Sigmoid colon (tissue), 7 donors: ENCODE results near the gene SPDYE4. TPM values are rescaled to one million over a fixed set of nuclear protein-coding genes. Genes with fewer than 3 reads are reported as not detected.

ENCODE experiments used
- DNase-seq: peaks from one replicate; pipeline ENCODE4 v3.0.0-alpha.2; 2019
- H3K27ac ChIP-seq, 4 donors: fragments of 200-600 bp; sonication (generic); one replicate each; pipeline ENCODE4 v1.5.1; 2016 to 2019; ENCODE audit warnings: mild to moderate bottlenecking in 1 of 4
- H3K27me3 ChIP-seq, 3 donors: fragments of 200-600 bp; sonication (generic); one replicate each; pipeline ENCODE4 v1.5.1; 2019; ENCODE audit warnings: mild to moderate bottlenecking in 1 of 3
- H3K36me3 ChIP-seq, 4 donors: fragments of 200-600 bp; sonication (generic); one replicate each; pipeline ENCODE4 v1.5.1; 2016 to 2019
- H3K4me1 ChIP-seq, 4 donors: fragments of 200-600 bp; sonication (generic); one replicate each; pipeline ENCODE4 v1.5.1; 2017 to 2019
- H3K4me3 ChIP-seq, 4 donors: fragments of 200-600 bp; sonication (generic); one replicate each; pipeline ENCODE4 v1.5.1; 2017 to 2019; ENCODE audit warnings: mild to moderate bottlenecking in 2 of 4, moderate library complexity in 1 of 4
- H3K9me3 ChIP-seq, 4 donors: fragments of 200-600 bp in 3 of 4; sonication (generic) in 3 of 4; one replicate each; pipeline versions ENCODE4 v1.5.1 to v1.6.1; 2013 to 2019
- CTCF ChIP-seq, 4 experiments: fragments of 450-650 bp in 3 of 4; fragments of 200-600 bp in 1 of 4; IDR thresholded peaks; one replicate each; pipeline ENCODE4 v1.5.1; 2016 to 2019; ENCODE audit warnings: antibody characterized with exemption in 4 of 4, mild to moderate bottlenecking in 3 of 4, moderate library complexity in 2 of 4
- EP300 ChIP-seq, 4 donors: sonication (generic); formaldehyde crosslinking; IDR thresholded peaks; one replicate each; pipeline ENCODE4 v1.6.1; 2017; ENCODE audit warnings: antibody characterized with exemption in 4 of 4
- POLR2A ChIP-seq, 2 donors: fragments of 450-650 bp; IDR thresholded peaks; one replicate each; pipeline ENCODE4 v1.6.1; 2016; ENCODE audit warnings: antibody characterized with exemption in 2 of 2, mild to moderate bottlenecking in 2 of 2, moderate library complexity in 2 of 2
- POLR2AphosphoS5 ChIP-seq, 4 donors: sonication (generic); formaldehyde crosslinking; IDR thresholded peaks; one replicate each; pipeline ENCODE4 v1.6.1; 2017; ENCODE audit warnings: antibody characterized with exemption in 4 of 4
- WGBS, 2 donors: extraction: QIAGEN DNeasy Blood & Tissue Kit; methylation state at CpG; one replicate each; pipeline ENCODE4 v1.1.7; 2013; 5-methylcytosine and 5-hydroxymethylcytosine counted together
- intact Hi-C: fragments of 100-400 bp; cut with DNase I; formaldehyde crosslinking; loops from one replicate; pipeline ENCODE4 v1.15.1; 2023
- polyA plus RNA-seq, 3 donors: library from polyadenylated mRNA; stranded (reverse); fragments of 200-250 nt; gene quantifications; one replicate each; pipeline ENCODE4 v1.2.3, GENCODE V29; 2013
- total RNA-seq, 4 donors: library from RNA; depleted of rRNA; stranded (reverse); fragments of >200 nt; gene quantifications; one replicate each; pipeline ENCODE4 v1.1.0, GENCODE V29; 2016
- donor health status: healthy with polysubstance abuse.
- donor health status: Bipolar disorder and iron deficiency.
- donor health status: healthy.

The SPDYE4 gene
- total and polyA plus RNA-seq, 7 donors: not detected

- WGBS, 2 donors: 66 to 67% methylated on average over 11 of the region's 11 CpGs
- Histone ChIP-seq H3K4me3 (no peak overlapping the region), H3K9me3 (no peaks in the 10 kb centered on the region), H3K27ac (peak overlapping the region in 2 of 4 donors; percentile 36 to 48), H3K4me1 (peaks cover 0 to 16% (median 8%) of the 10 kb centered on the region in 4 donors), H3K27me3 (no peaks in the 10 kb centered on the region), H3K36me3 (no peaks in the 10 kb centered on the region)
- intact Hi-C loops: no loop called here
- no peak for DNase-seq
- no peak for TF ChIP-seq CTCF (IDR thresholded peaks at IDR 0.05)
- TF ChIP-seq POLR2AphosphoS5 (IDR thresholded peaks at IDR 0.05): no peak
- TF ChIP-seq POLR2A (IDR thresholded peaks at IDR 0.05): no peak
- TF ChIP-seq EP300 (IDR thresholded peaks at IDR 0.05): no peak
Observed at GRCh38 chr17:8707332-8708024, 50.9 kb downstream of the SPDYE4 start.

- Histone ChIP-seq H3K36me3 (no peaks in the 10 kb centered on the region), H3K27ac (no peak overlapping the region), H3K9me3 (no peaks in the 10 kb centered on the region), H3K4me3 (no peak overlapping the region), H3K4me1 (peaks cover 0 to 16% (median 8%) of the 10 kb centered on the region in 4 donors), H3K27me3 (no peaks in the 10 kb centered on the region)
- intact Hi-C loops: no loop called here
- TF ChIP-seq CTCF (IDR thresholded peaks at IDR 0.05) (no peak), EP300 (IDR thresholded peaks at IDR 0.05) (no peak), POLR2A (IDR thresholded peaks at IDR 0.05) (no peak), POLR2AphosphoS5 (IDR thresholded peaks at IDR 0.05) (no peak)
- WGBS, 2 donors: 91 to 92% methylated on average over 5 of the region's 5 CpGs
- DNase-seq: no peak
Observed at GRCh38 chr17:8706431-8706830, 51.9 kb downstream of the SPDYE4 start.

- H3K4me3 ChIP-seq: no peak overlapping the region
- H3K9me3 ChIP-seq: no peaks in the 10 kb centered on the region
- no peaks in the 10 kb centered on the region for H3K36me3 ChIP-seq
- H3K27me3 ChIP-seq: no peaks in the 10 kb centered on the region
- intact Hi-C loops: no loop called here
- no peak for DNase-seq
- H3K4me1 ChIP-seq: peaks cover 0 to 16% (median 8%) of the 10 kb centered on the region in 4 donors
- no peak overlapping the region for H3K27ac ChIP-seq
- TF ChIP-seq POLR2AphosphoS5 (IDR thresholded peaks at IDR 0.05): no peak
- no peak for TF ChIP-seq EP300 (IDR thresholded peaks at IDR 0.05)
- no peak for TF ChIP-seq POLR2A (IDR thresholded peaks at IDR 0.05)
- no peak for TF ChIP-seq CTCF (IDR thresholded peaks at IDR 0.05)
- WGBS, 2 donors: 88 to 94% methylated on average over 5 of the region's 5 CpGs
Observed at GRCh38 chr17:8705427-8705826, 52.9 kb downstream of the SPDYE4 start.

GRCh38 chr17:8703001-8703400 is 55.3 kb downstream of the SPDYE4 start:
- H3K4me3 ChIP-seq: no peak overlapping the region
- H3K27ac ChIP-seq: no peak overlapping the region
- H3K4me1 ChIP-seq: peaks cover 0 to 23% (median 15%) of the 10 kb centered on the region in 4 donors
- DNase-seq: no peak
- no peaks in the 10 kb centered on the region for H3K27me3 ChIP-seq
- WGBS, 2 donors: 85 to 88% methylated on average over 7 of the region's 7 CpGs
- TF ChIP-seq EP300 (IDR thresholded peaks at IDR 0.05) (no peak), POLR2A (IDR thresholded peaks at IDR 0.05) (no peak), POLR2AphosphoS5 (IDR thresholded peaks at IDR 0.05) (no peak), CTCF (IDR thresholded peaks at IDR 0.05) (no peak)
- intact Hi-C loops: no loop called here
- H3K9me3 ChIP-seq: no peaks in the 10 kb centered on the region
- no peaks in the 10 kb centered on the region for H3K36me3 ChIP-seq

- intact Hi-C loops: no loop called here
- 85 to 88% methylated on average over 4 of the region's 4 CpGs for WGBS, 2 donors
- no peaks in the 10 kb centered on the region for H3K9me3 ChIP-seq
- H3K36me3 ChIP-seq: no peaks in the 10 kb centered on the region
- H3K4me3 ChIP-seq: no peak overlapping the region
- no peak overlapping the region for H3K27ac ChIP-seq
- no peaks in the 10 kb centered on the region for H3K27me3 ChIP-seq
- DNase-seq: no peak
- no peak for TF ChIP-seq POLR2AphosphoS5 (IDR thresholded peaks at IDR 0.05)
- no peak for TF ChIP-seq POLR2A (IDR thresholded peaks at IDR 0.05)
- no peak for TF ChIP-seq EP300 (IDR thresholded peaks at IDR 0.05)
- no peak for TF ChIP-seq CTCF (IDR thresholded peaks at IDR 0.05)
- peaks cover 0 to 24% (median 16%) of the 10 kb centered on the region in 4 donors for H3K4me1 ChIP-seq
Observed at GRCh38 chr17:8701754-8702153, 56.6 kb downstream of the SPDYE4 start.
